ENCODE data around the gene ACADL.
A peak's percentile ranks its signal among the peaks of the same experiment; 100 is the strongest.

The ACADL gene

DNA sequence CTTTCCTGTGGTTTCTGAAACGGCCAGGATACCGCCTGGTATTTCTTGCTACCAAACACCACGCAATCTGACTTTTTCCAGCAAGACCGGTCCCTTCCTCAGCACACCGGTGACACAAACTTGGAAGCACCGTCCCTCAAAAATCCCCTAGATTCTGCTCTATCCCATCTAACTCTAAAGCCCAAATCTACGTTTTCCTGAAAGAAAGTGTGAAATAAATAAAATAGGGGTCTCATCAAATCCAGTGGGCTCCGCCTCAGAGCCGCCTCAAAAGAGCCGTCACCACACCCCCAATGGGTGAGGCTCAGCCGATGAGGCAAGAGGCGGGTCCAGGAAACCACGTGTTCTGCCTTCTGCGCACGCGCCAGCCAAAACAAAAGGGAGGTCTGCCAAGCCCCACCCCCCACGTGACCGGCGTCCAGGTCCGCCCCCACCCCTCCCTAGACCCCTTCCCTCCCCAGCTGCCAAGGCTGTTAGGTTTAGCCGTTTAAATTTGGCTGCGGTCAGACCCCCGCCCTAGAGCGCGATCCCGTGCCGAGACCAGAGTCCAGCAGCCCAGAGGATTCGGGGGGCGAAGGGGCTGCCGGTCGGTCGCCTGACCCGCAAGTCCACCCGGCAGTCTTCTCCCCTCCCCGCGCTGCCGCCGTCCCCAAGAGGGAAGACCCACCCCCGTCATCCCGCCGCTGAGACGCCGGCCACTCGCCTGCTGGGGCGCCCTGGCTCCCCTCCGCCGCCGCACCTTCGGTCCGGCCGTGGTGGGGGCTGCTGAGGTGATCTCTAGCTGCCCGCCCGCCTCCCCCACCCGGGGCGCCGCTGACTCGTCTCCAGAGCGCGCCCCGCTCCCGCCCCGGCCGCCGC is 54.6 kb downstream of the ACADL start:
- Histone ChIP-seq H3K27me3 (ENCODE audit: insufficient read depth, insufficient read length) (no peaks in the 10 kb centered on the region), H3K9ac (ENCODE audit: insufficient read length, low read depth) (peak overlapping the region; percentile 92), H3K4me1 (ENCODE audit: insufficient read depth, insufficient read length) (no peaks in the 10 kb centered on the region), H3K36me3 (ENCODE audit: insufficient read depth, insufficient read length, low read length) (no peaks in the 10 kb centered on the region), H3K4me3 (ENCODE audit: insufficient read length, low read depth) (peak overlapping the region; percentile 77), H3K9me3 (ENCODE audit: insufficient read depth, low read length) (no peaks in the 10 kb centered on the region)
- peak; percentile 95 for DNase-seq (ENCODE audit: low read depth, low spot score)
- TF ChIP-seq SUZ12 (IDR thresholded peaks at IDR 0.05; ENCODE audit: extremely low read depth, insufficient read depth, insufficient read length) (no peak), ZNF274 (IDR thresholded peaks at IDR 0.05; ENCODE audit: low read depth, low read length) (no peak), YY1 (IDR thresholded peaks at IDR 0.05; ENCODE audit: insufficient read depth, insufficient read length) (no peak)

DNA sequence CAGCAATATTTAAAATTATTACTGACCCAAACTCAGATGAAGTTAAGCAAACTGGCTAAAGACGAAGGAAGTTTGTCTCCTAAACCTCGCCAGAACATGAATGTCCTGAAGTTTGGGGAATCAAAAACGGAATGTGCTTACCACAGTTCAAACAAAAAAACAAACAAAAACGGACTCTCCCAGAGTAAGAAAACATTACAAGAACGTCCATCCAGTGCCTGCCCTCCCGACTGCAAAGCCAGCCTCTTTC is 55.1 kb downstream of the ACADL start:
- peak overlapping the region; percentile 81 for H3K9ac ChIP-seq (ENCODE audit: insufficient read length, low read depth)
- H3K36me3 ChIP-seq (ENCODE audit: insufficient read depth, insufficient read length, low read length): no peaks in the 10 kb centered on the region
- H3K4me1 ChIP-seq (ENCODE audit: insufficient read depth, insufficient read length): no peaks in the 10 kb centered on the region
- H3K9me3 ChIP-seq (ENCODE audit: insufficient read depth, low read length): no peaks in the 10 kb centered on the region
- peak overlapping the region; percentile 77 for H3K4me3 ChIP-seq (ENCODE audit: insufficient read length, low read depth)
- TF ChIP-seq YY1 (IDR thresholded peaks at IDR 0.05; ENCODE audit: insufficient read depth, insufficient read length) (no peak), SUZ12 (IDR thresholded peaks at IDR 0.05; ENCODE audit: extremely low read depth, insufficient read depth, insufficient read length) (no peak), ZNF274 (IDR thresholded peaks at IDR 0.05; ENCODE audit: low read depth, low read length) (no peak)
- H3K27me3 ChIP-seq (ENCODE audit: insufficient read depth, insufficient read length): no peaks in the 10 kb centered on the region
- no peak for DNase-seq (ENCODE audit: low read depth, low spot score)

GRCh38 chr2:210169516-210170195 is 55.6 kb downstream of the ACADL start:
- peak overlapping the region; percentile 81 for H3K9ac ChIP-seq (ENCODE audit: insufficient read length, low read depth)
- no peak for DNase-seq (ENCODE audit: low read depth, low spot score)
- TF ChIP-seq ZNF274 (IDR thresholded peaks at IDR 0.05; ENCODE audit: low read depth, low read length) (no peak), YY1 (IDR thresholded peaks at IDR 0.05; ENCODE audit: insufficient read depth, insufficient read length) (no peak), SUZ12 (IDR thresholded peaks at IDR 0.05; ENCODE audit: extremely low read depth, insufficient read depth, insufficient read length) (no peak)
- no peaks in the 10 kb centered on the region for H3K9me3 ChIP-seq (ENCODE audit: insufficient read depth, low read length)
- peak overlapping the region; percentile 77 for H3K4me3 ChIP-seq (ENCODE audit: insufficient read length, low read depth)
- H3K27me3 ChIP-seq (ENCODE audit: insufficient read depth, insufficient read length): no peaks in the 10 kb centered on the region
- H3K4me1 ChIP-seq (ENCODE audit: insufficient read depth, insufficient read length): no peaks in the 10 kb centered on the region
- no peaks in the 10 kb centered on the region for H3K36me3 ChIP-seq (ENCODE audit: insufficient read depth, insufficient read length, low read length)

- Histone ChIP-seq H3K9ac (ENCODE audit: insufficient read length, low read depth) (no peak overlapping the region), H3K4me1 (ENCODE audit: insufficient read depth, insufficient read length) (no peaks in the 10 kb centered on the region)
- TF ChIP-seq YY1 (IDR thresholded peaks at IDR 0.05; ENCODE audit: insufficient read depth, insufficient read length) (no peak), SUZ12 (IDR thresholded peaks at IDR 0.05; ENCODE audit: extremely low read depth, insufficient read depth, insufficient read length) (no peak), ZNF274 (IDR thresholded peaks at IDR 0.05; ENCODE audit: low read depth, low read length) (no peak)
Observed at GRCh38 chr2:210167227-210167626, 58.0 kb downstream of the ACADL start.

DNA sequence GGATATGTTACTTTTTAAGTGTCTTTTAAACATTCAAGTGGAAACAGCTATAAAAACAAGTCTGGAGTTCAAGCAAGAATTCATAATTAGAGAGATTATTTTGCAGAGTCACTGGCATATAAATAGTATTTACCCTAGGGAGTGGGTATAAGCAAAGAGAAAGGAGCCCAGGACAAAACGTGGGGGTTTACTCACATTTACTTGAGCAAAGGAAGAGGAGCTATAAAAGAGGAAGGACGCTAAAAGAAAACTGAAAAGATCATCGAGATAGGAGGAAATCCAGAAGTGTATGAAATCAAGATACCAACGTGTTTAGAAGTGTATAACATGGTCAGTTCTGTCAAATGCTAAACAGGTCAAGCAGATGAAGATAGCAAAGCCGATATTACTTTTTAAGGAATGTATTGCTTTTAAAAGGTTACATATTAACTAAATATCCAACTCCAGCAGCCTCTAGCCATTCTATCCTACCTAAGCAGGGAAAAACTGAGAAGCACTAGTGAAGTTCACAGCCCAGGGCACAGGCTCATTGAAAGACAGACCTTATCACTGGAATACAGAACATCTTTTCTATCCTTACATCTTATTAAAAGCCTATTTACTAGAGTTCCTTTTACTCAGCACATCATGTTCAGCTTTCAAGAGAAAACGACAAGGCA is 62.7 kb downstream of the ACADL start:
- Histone ChIP-seq H3K27me3 (ENCODE audit: insufficient read depth, insufficient read length) (no peaks in the 10 kb centered on the region), H3K4me3 (ENCODE audit: insufficient read length, low read depth) (no peak overlapping the region), H3K4me1 (ENCODE audit: insufficient read depth, insufficient read length) (no peaks in the 10 kb centered on the region), H3K36me3 (ENCODE audit: insufficient read depth, insufficient read length, low read length) (no peaks in the 10 kb centered on the region), H3K9me3 (ENCODE audit: insufficient read depth, low read length) (no peaks in the 10 kb centered on the region), H3K9ac (ENCODE audit: insufficient read length, low read depth) (no peak overlapping the region)
- DNase-seq (ENCODE audit: low read depth, low spot score): no peak
- TF ChIP-seq YY1 (IDR thresholded peaks at IDR 0.05; ENCODE audit: insufficient read depth, insufficient read length): no peak
- TF ChIP-seq ZNF274 (IDR thresholded peaks at IDR 0.05; ENCODE audit: low read depth, low read length): no peak
- TF ChIP-seq SUZ12 (IDR thresholded peaks at IDR 0.05; ENCODE audit: extremely low read depth, insufficient read depth, insufficient read length): no peak

More at GRCh38 chr2:210167227-210167626, 58.0 kb downstream of the ACADL start:
- no peaks in the 10 kb centered on the region for H3K27me3 ChIP-seq (ENCODE audit: insufficient read depth, insufficient read length)
- no peaks in the 10 kb centered on the region for H3K9me3 ChIP-seq (ENCODE audit: insufficient read depth, low read length)
- no peak for DNase-seq (ENCODE audit: low read depth, low spot score)
- no peaks in the 10 kb centered on the region for H3K36me3 ChIP-seq (ENCODE audit: insufficient read depth, insufficient read length, low read length)
- no peak overlapping the region for H3K4me3 ChIP-seq (ENCODE audit: insufficient read length, low read depth)

- no peaks in the 10 kb centered on the region for H3K4me1 ChIP-seq (ENCODE audit: insufficient read depth, insufficient read length)
- no peak overlapping the region for H3K9ac ChIP-seq (ENCODE audit: insufficient read length, low read depth)
- H3K9me3 ChIP-seq (ENCODE audit: insufficient read depth, low read length): no peaks in the 10 kb centered on the region
- H3K36me3 ChIP-seq (ENCODE audit: insufficient read depth, insufficient read length, low read length): peaks cover 7% of the 10 kb centered on the region
- H3K27me3 ChIP-seq (ENCODE audit: insufficient read depth, insufficient read length): no peaks in the 10 kb centered on the region
- TF ChIP-seq YY1 (IDR thresholded peaks at IDR 0.05; ENCODE audit: insufficient read depth, insufficient read length): no peak
- TF ChIP-seq ZNF274 (IDR thresholded peaks at IDR 0.05; ENCODE audit: low read depth, low read length): no peak
- no peak for TF ChIP-seq SUZ12 (IDR thresholded peaks at IDR 0.05; ENCODE audit: extremely low read depth, insufficient read depth, insufficient read length)
- H3K4me3 ChIP-seq (ENCODE audit: insufficient read length, low read depth): no peak overlapping the region
- DNase-seq (ENCODE audit: low read depth, low spot score): no peak
Observed at GRCh38 chr2:210159059-210159458, 66.2 kb downstream of the ACADL start.

- H3K4me3 ChIP-seq (ENCODE audit: insufficient read length, low read depth): no peak overlapping the region
- no peak for DNase-seq (ENCODE audit: low read depth, low spot score)
- H3K4me1 ChIP-seq (ENCODE audit: insufficient read depth, insufficient read length): no peaks in the 10 kb centered on the region
- H3K9me3 ChIP-seq (ENCODE audit: insufficient read depth, low read length): no peaks in the 10 kb centered on the region
- no peak for TF ChIP-seq SUZ12 (IDR thresholded peaks at IDR 0.05; ENCODE audit: extremely low read depth, insufficient read depth, insufficient read length)
- no peak for TF ChIP-seq YY1 (IDR thresholded peaks at IDR 0.05; ENCODE audit: insufficient read depth, insufficient read length)
- no peak for TF ChIP-seq ZNF274 (IDR thresholded peaks at IDR 0.05; ENCODE audit: low read depth, low read length)
- no peaks in the 10 kb centered on the region for H3K27me3 ChIP-seq (ENCODE audit: insufficient read depth, insufficient read length)
- no peak overlapping the region for H3K9ac ChIP-seq (ENCODE audit: insufficient read length, low read depth)
- H3K36me3 ChIP-seq (ENCODE audit: insufficient read depth, insufficient read length, low read length): peaks cover 15% of the 10 kb centered on the region
Observed at GRCh38 chr2:210158236-210158635, 67.0 kb downstream of the ACADL start.

Data from NT2/D1 (cell line).